K562 (cell line): Measurements from ENCODE around the gene TMCC2. TPM values are rescaled to one million over a fixed set of nuclear protein-coding genes. Genes with fewer than 3 reads are reported as not detected.

ENCODE experiments used
- ATAC-seq: fragments of 200-7000 bp; cut with Tn5 transposase; 3 replicates; pipeline ENCODE4 v1.9.1; 2020; ENCODE audit warnings: moderate library complexity
- BruUV-seq: library from RNA; stranded (reverse); fragments of 400-500 nt; replicated peaks from 2 replicates; lab custom pipeline; 2021; lab: Mats Ljungman, UMichigan
- CTCF ChIA-PET: fragments of 300-600 bp; formaldehyde crosslinking; extraction: SDS; loops from one replicate; lab custom pipeline; 2021; ENCODE audit warnings: low intra/inter-chr PET ratio; lab: Yijun Ruan, JAX
- POLR2A ChIA-PET: fragments of 300-600, 350-650 bp; sonication (Branson Sonifier 250); formaldehyde crosslinking; extraction: SDS; loops from one replicate; lab custom pipeline; 2021; ENCODE audit warnings: antibody characterized with exemption, inconsistent platforms; lab: Yijun Ruan, JAX
- DNase-seq, 4 experiments: peaks; one replicate each; pipeline versions ENCODE4 v3.0.0 to v3.0.0-alpha.2; 2011 to 2018; ENCODE audit warnings: low spot score in 3 of 4, mixed read lengths in 3 of 4; ENCODE audit errors: extremely low read depth in 1 of 4
- FAIRE-seq: peaks from 2 replicates; lab custom pipeline; 2011; peaks lifted over from hg19 to GRCh38; lab: Jason Lieb, UNC
- H2AFZ ChIP-seq: 2 replicates; pipeline ENCODE4 v1.6.0; 2011; ENCODE audit warnings: low read depth, low read length, control low read depth, inconsistent platforms
- H3K27ac ChIP-seq: fragments of 200-600 bp; 3 replicates; pipeline ENCODE4 v1.8.0; 2011; ENCODE audit warnings: low read depth, mild to moderate bottlenecking, control low read depth, inconsistent platforms, low read length, moderate library complexity, mixed read lengths; ENCODE audit errors: extremely low read depth
- H3K27me3 ChIP-seq, 2 experiments: fragments of 300-600 bp in 1 of 2; 2 replicates in 1 of 2; 3 replicates in 1 of 2; pipeline versions ENCODE4 v1.6.0 to v1.8.0; 2011; ENCODE audit warnings: inconsistent platforms in 2 of 2, low read length in 2 of 2, mild to moderate bottlenecking in 1 of 2, mixed read lengths in 1 of 2, moderate library complexity in 1 of 2; ENCODE audit not compliant: control insufficient read depth in 2 of 2, insufficient read depth in 2 of 2
- H3K36me3 ChIP-seq: fragments of 300-600 bp; 3 replicates; pipeline ENCODE4 v1.8.0; 2011; ENCODE audit warnings: mild to moderate bottlenecking, low read length, inconsistent platforms; ENCODE audit not compliant: control insufficient read depth, insufficient read depth
- H3K4me1 ChIP-seq, 2 experiments: fragments of 200-600 bp in 1 of 2; replicated peaks in 1 of 2; 2 replicates in 1 of 2; 3 replicates in 1 of 2; pipeline versions ENCODE4 v1.5.1 to v1.8.0; 2011; ENCODE audit warnings: inconsistent platforms in 2 of 2, low read length in 2 of 2, mild to moderate bottlenecking in 1 of 2, mixed read lengths in 1 of 2, moderate library complexity in 1 of 2; ENCODE audit not compliant: control insufficient read depth in 2 of 2, insufficient read depth in 2 of 2
- H3K4me2 ChIP-seq: 2 replicates; pipeline ENCODE4 v1.6.1; 2011; ENCODE audit warnings: low read length, control low read depth, inconsistent platforms, mixed read lengths; ENCODE audit not compliant: insufficient read depth
- H3K4me3 ChIP-seq: fragments of 200-600 bp; sonication (generic), shearing (Covaris generic); 2 replicates; pipeline ENCODE4 v1.5.1; 2016; ENCODE audit warnings: control low read depth, inconsistent platforms
- H3K79me2 ChIP-seq: fragments of 200-600 bp; 3 replicates; pipeline ENCODE4 v1.8.0; 2011; ENCODE audit warnings: low read length, inconsistent platforms; ENCODE audit not compliant: control insufficient read depth, insufficient read depth
- H3K9ac ChIP-seq, 2 experiments: 2 replicates each; pipeline versions ENCODE4 v1.6.0 to v1.6.1; 2011; ENCODE audit warnings: low read depth in 2 of 2, low read length in 2 of 2, control low read depth in 1 of 2, inconsistent platforms in 1 of 2, mild to moderate bottlenecking in 1 of 2, mixed read lengths in 1 of 2; ENCODE audit not compliant: insufficient read depth in 1 of 2
- H3K9me1 ChIP-seq: one replicate; pipeline ENCODE4 v1.6.0; 2011; ENCODE audit warnings: inconsistent platforms, mild to moderate bottlenecking, low read length, moderate library complexity; ENCODE audit not compliant: control insufficient read depth, insufficient read depth
- H3K9me3 ChIP-seq: replicated peaks from 2 replicates; pipeline ENCODE4 v1.5.1; 2011; ENCODE audit warnings: low read depth, low read length, inconsistent platforms; ENCODE audit not compliant: control insufficient read depth, insufficient read depth
- H4K20me1 ChIP-seq: replicated peaks from 2 replicates; pipeline ENCODE4 v1.6.1; 2011; ENCODE audit warnings: low read length, inconsistent platforms, mixed read lengths; ENCODE audit not compliant: control insufficient read depth, insufficient read depth
- ATF7 ChIP-seq: fragments of 450-650 bp; IDR thresholded peaks from 2 replicates; pipeline ENCODE4 v1.7.1; 2014; ENCODE audit warnings: mild to moderate bottlenecking, moderate library complexity
- NR2C2 ChIP-seq, 2 experiments: fragments of 200-800 bp in 1 of 2; sonication (Bioruptor generic) in 1 of 2; sonication (generic) in 1 of 2; formaldehyde crosslinking in 1 of 2; IDR thresholded peaks; 2 replicates each; pipeline versions ENCODE4 v1.6.1 to v1.8.0; 2016 to 2022; ENCODE audit warnings: mild to moderate bottlenecking in 1 of 2, missing compliant biosample characterization in 1 of 2, missing genetic modification characterization in 1 of 2, missing genetic modification reagents in 1 of 2
- TAL1 ChIP-seq: fragments of 450-650 bp; IDR thresholded peaks from 2 replicates; pipeline ENCODE4 v1.6.1; 2016; ENCODE audit warnings: mild to moderate bottlenecking
- ZBTB8A ChIP-seq: fragments of 450-650 bp; IDR thresholded peaks from 2 replicates; pipeline ENCODE4 v1.6.1; 2018; ENCODE audit warnings: mild to moderate bottlenecking, moderate library complexity; ENCODE audit not compliant: partially characterized antibody
- ZNF263 ChIP-seq: sonication (generic); formaldehyde crosslinking; IDR thresholded peaks from 2 replicates; pipeline ENCODE4 v1.8.0; 2022; ENCODE audit warnings: mild to moderate bottlenecking, missing genetic modification reagents, borderline replicate concordance
- ZNF76 ChIP-seq: fragments of 250-450 bp; sonication (Bioruptor Pico); IDR thresholded peaks from 2 replicates; pipeline ENCODE4 v1.4.0; 2020; ENCODE audit warnings: mild to moderate bottlenecking, moderate library complexity, borderline replicate concordance
- WGBS: fragments of 100-300 bp; shearing (Covaris generic); methylation state at CpG from one replicate; pipeline ENCODE4 v1.1.6; 2016; ENCODE audit warnings: low coverage, mixed read lengths; ENCODE audit not compliant: insufficient coverage; ENCODE audit errors: missing lambda C conversion rate; 5-methylcytosine and 5-hydroxymethylcytosine counted together
- in situ Hi-C: fragments of 300-500 bp; cut with MboI; formaldehyde crosslinking; loops from 4 replicates; pipeline ENCODE4 v1.15.0; 2018; ENCODE audit warnings: inconsistent platforms, mixed read lengths
- intact Hi-C: fragments of 100-400 bp; cut with micrococcal nuclease; formaldehyde crosslinking; loops from 2 replicates; pipeline ENCODE4 v1.14.2; 2022
- polyA plus RNA-seq, 8 experiments: library from polyadenylated mRNA; depleted of rRNA in 4 of 8; stranded (reverse) in 5 of 8; unstranded in 3 of 8; fragments of >200 nt; fragmentation: Nextera tagmentation in 2 of 8; fragmentation: Illumina TruSeq in 1 of 8; extraction: Ambion mirVana in 2 of 8; extraction: Trizol in 1 of 8; gene quantifications; 2 replicates each; pipeline versions ENCODE4 v1.2.1 to v1.2.3, GENCODE V29; 2011 to 2014; ENCODE audit warnings: inconsistent platforms in 1 of 8, missing spikeins in 1 of 8
- total RNA-seq, 7 experiments: library from RNA; depleted of rRNA in 6 of 7; stranded (reverse); fragments of >200 nt in 6 of 7; fragmentation: Illumina TruSeq in 2 of 7; extraction: Trizol in 2 of 7; gene quantifications; 2 replicates each; pipeline versions ENCODE4 v1.2.1 to v1.2.3, GENCODE V29; 2011 to 2021; ENCODE audit warnings: low replicate concordance in 1 of 7
- TF ChIP-seq, protein P1 (sequence below): fragments of 250-450 bp; sonication (Bioruptor Pico); IDR thresholded peaks from 2 replicates; pipeline ENCODE4 v1.8.0; 2022; ENCODE audit warnings: moderate library complexity, mild to moderate bottlenecking, inconsistent platforms
- TF ChIP-seq, protein P2 (sequence below): fragments of 450-650 bp; conservative IDR thresholded peaks from 2 replicates; pipeline ENCODE4 v1.6.1; 2016; ENCODE audit warnings: missing genetic modification characterization, low read depth, mild to moderate bottlenecking, missing compliant biosample characterization, moderate library complexity

Gene TMCC2
- total and polyA plus RNA-seq, 9 of the 15 experiments (the other 6 are each of a cell fraction or from before 2014, with no cell fraction given), result 0.06 to 1.8 (median 0.98) TPM

DNA sequence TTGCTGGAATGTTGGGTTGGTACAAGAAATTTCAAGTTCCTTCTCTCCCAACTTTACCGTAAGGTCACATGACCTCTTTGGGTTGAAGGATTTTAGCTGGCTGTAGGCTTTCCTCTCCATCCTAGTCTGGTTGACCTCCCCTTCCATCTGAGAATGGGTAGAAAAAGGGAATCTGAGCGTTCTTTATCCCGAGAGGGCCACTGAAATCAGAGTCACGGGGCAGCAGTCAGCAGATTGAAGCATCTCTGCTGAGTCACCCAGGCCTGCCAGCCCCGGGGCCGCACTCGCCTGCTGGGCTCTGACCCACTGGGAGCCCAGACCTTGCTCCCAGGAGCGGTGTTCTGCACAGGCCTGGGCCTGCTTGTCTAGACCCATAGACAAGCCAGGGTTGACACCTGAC is 31.0 kb downstream of the TMCC2 start (continued):
- TF ChIP-seq, protein P1, sequence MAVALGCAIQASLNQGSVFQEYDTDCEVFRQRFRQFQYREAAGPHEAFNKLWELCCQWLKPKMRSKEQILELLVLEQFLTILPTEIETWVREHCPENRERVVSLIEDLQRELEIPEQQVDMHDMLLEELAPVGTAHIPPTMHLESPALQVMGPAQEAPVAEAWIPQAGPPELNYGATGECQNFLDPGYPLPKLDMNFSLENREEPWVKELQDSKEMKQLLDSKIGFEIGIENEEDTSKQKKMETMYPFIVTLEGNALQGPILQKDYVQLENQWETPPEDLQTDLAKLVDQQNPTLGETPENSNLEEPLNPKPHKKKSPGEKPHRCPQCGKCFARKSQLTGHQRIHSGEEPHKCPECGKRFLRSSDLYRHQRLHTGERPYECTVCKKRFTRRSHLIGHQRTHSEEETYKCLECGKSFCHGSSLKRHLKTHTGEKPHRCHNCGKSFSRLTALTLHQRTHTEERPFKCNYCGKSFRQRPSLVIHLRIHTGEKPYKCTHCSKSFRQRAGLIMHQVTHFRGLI (CRISPR knock-in tag), result 0 out of 2 replicates have a peak, but pooled peaks have one; percentile 35
- 0 out of 2 replicates have a peak, but pooled peaks have one; percentile 24 for TF ChIP-seq ATF7
- TF ChIP-seq, all 486 proteins: peak for 35

DNA sequence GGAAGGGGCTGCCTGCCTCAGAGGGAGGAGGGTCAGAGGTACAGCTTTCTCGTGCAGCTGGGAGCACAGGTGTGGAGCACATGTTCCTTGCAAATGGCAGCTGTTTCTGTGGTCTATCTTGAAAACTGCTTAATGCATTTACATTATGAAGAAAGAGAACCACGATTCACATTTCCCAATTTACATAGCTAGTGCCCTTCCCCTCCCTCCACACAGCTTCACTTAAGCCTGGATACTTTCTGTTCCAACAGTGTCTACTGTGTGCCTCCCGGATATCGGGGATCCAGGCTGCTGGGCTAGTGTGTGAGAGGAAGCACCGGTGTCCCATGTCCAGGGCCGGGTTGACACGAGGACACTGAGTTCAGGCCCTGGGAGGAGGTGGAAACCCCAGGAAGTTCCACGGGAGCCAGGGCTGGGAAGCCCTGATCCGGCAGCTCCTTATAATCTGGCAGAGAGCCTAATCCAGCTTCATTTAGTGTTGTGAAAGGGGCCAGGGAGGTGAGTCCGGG is 31.6 kb downstream of the TMCC2 start:
- Histone ChIP-seq H3K27me3 (peaks cover 0 to 4% of the 10 kb centered on the region in 2 experiments; a peak in 1 of 5 replicates), H3K79me2 (no peaks in the 10 kb centered on the region), H4K20me1 (no peaks in the 10 kb centered on the region), H3K36me3 (no peaks in the 10 kb centered on the region), H3K4me2 (no peak overlapping the region), H3K4me1 (peaks cover 40 to 41% of the 10 kb centered on the region in 2 experiments), H2AFZ (no peak overlapping the region), H3K9ac (peak overlapping the region in 1 of 2 experiments; percentile 56; a peak in 1 of 4 replicates), H3K4me3 (no peak overlapping the region), H3K9me1 (no peaks in the 10 kb centered on the region), H3K27ac (no peak overlapping the region), H3K9me3 (no peaks in the 10 kb centered on the region)
- TF ChIP-seq NR2C2 (CRISPR knock-in tag; IDR thresholded peaks at IDR 0.05) (no peak), NR2C2 (tag; IDR thresholded peaks at IDR 0.05) (no peak), ZNF76 (no peak), ZNF263 (0 out of 2 replicates have a peak, but pooled peaks have one; percentile 14), ZBTB8A (no peak), TAL1 (no peak)
- TF ChIP-seq, protein P2, sequence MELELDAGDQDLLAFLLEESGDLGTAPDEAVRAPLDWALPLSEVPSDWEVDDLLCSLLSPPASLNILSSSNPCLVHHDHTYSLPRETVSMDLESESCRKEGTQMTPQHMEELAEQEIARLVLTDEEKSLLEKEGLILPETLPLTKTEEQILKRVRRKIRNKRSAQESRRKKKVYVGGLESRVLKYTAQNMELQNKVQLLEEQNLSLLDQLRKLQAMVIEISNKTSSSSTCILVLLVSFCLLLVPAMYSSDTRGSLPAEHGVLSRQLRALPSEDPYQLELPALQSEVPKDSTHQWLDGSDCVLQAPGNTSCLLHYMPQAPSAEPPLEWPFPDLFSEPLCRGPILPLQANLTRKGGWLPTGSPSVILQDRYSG (tag), result 0 out of 2 replicates have a peak, but pooled peaks have one; percentile 36
- intact Hi-C loops (loop anchor here (5.0 kb wide), 1 partner anchor 117 kb away; no protein-coding TSS in a partner anchor), in situ Hi-C loops (loop anchor here (5.0 kb wide), 1 partner anchor 282 kb away; no protein-coding TSS in a partner anchor)
- CTCF ChIA-PET, result no interaction called here
- WGBS, result 40% methylated on average over 10 of the region's 10 CpGs
- no peak for FAIRE-seq
- no peak for DNase-seq
- BruUV-seq, result no TSS peak
- ATAC-seq, result no peak
- POLR2A ChIA-PET, result interaction anchor here (0.5 to 1.6 kb wide), 6 partner anchors 31 to 448 kb away, joined by 3 to 4 read pairs (median 3); partner anchors contain the start of gene TMCC2
